GM11168 (cell line): ENCODE results near the gene HLF.
"Not testable (repeated sequence)": the region's sequence is repeated elsewhere in the genome, so short reads cannot be mapped to it uniquely, and the experiment has no call there.

Experiments used
- in situ Hi-C: fragments of 300-500 bp; cut with MboI; formaldehyde crosslinking; loops from one replicate; pipeline ENCODE4 v1.12.0; 2022; ENCODE audit warnings: low sequenced_read_pairs; ENCODE audit not compliant: unreplicated experiment

HLF gene

GRCh38 chr17:55323518-55324295 lies 58.9 kb downstream of the HLF start:
- in situ Hi-C loops, result no loop called here

GRCh38 chr17:55324296-55324978 lies 59.7 kb downstream of the HLF start:
- in situ Hi-C loops, result no loop called here

GRCh38 chr17:55325406-55325805 lies 60.6 kb downstream of the HLF start:
- in situ Hi-C loops, result no loop called here

DNA sequence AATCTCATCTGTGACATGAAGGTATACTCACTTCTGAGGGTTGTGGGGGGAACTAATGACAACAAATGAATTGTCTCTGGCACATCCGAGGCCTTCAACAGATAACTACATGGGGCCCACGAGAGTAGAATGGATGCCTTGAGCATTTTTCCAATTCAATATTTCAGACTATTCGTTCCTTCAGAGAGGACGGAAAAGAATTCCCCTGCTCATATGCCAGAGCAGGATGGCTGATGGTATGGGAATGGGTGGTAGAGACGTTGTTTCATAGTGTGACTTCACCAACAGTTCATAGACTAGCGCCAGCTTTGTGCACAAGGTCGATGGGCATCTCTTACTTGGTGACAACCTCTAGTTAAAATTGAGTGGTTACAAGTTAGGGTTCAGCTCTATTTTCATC lies 61.3 kb downstream of the HLF start:
- in situ Hi-C loops, result no loop called here

DNA sequence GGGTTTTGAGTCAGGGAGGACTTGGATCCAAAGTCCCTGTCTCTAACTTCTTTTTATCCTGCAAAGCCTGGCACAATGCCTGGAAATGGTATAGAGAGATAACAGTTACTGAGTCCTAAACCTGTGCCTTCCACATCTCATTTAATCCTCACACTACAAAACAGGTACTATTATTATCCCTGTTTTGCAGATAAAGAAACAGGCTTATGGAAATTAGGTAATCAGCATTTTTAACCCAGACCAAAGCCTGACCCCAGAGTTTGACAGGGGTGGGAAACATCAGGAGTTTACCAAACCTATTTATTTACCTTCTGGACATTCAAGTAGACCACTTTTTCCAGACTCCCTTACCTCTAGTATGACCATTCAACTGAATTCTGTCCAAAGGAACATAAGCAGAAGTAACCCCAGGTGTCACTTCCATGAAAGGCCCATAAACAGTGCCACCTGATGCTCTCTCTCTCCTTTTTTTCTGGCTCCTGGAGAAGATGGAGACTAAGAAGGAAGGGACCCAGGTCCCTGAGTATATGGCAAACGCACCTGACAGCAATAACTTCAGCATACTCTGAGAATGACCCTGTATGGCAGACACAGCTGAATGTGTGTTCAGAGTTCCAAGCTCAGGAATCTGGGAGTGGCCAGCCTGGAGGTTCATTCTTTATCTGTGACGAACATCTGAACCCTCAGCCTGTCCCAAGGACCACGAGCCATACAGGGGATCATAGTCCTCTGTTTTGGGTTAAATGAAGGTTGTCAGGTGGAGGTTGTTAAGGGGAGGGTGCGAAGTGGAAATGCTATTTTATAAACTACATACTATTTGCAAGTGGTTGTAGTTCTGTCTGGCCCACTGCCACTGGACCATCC lies 62.7 kb downstream of the HLF start:
- in situ Hi-C loops, result no loop called here

DNA sequence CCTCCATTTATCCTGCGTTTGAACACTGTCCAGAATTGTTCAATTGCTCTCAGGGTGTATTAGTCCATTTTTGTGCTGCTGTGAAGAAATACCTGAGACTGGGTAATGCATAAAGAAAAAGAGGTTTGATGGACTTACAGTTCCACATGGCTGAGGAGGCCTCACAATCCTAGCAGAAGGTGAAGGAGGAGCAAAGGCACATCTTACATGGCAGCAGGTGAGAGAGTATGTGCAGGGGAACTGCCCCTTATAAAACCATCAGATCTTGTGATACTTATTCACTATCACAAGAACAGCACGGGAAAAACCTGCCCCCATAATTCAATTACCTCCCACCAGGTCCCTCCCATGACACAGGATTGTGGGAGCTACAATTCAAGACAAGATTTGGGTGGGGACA lies 63.8 kb downstream of the HLF start:
- in situ Hi-C loops, result not testable (repeated sequence)

GRCh38 chr17:55330344-55330933 lies 65.7 kb downstream of the HLF start:
- in situ Hi-C loops, result no loop called here

DNA sequence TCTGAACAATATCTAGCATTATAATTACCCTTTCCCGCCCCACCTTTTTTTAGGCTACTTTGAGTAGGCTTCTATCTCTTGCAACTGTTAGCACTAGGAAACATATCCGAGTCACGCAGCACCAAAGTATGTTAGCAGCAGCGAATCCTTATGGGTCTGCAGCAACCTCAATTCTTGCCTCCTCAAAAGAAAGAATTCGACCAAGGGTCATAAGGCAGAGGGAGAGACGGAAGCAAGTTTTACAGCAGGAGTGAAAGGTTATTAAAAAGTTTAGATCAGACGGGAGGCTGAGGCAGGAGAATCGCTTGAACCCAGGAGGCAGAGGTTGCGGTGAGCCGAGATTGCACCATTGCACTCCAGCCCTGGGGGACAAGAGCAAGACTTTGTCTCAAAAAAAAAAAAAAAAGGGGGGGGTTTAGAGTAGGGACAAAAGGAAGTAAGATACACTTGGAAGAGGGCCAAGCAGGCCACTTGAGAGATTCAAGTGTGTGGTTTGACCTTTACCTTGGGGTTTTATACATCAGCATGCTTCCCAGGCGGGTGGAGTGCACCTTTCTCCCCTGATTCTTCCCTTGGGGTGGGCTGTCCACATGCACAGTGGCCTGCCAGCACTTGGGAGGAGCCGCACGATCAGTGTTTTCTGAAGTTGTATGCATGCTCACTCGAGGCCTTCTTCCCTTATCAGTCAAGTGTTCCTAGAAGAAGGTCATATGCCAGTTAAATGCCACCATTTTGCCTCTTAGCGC lies 67.7 kb downstream of the HLF start:
- in situ Hi-C loops, result no loop called here

- in situ Hi-C loops, result no loop called here
Observed at GRCh38 chr17:55334285-55334684, 69.5 kb downstream of the HLF start.

DNA sequence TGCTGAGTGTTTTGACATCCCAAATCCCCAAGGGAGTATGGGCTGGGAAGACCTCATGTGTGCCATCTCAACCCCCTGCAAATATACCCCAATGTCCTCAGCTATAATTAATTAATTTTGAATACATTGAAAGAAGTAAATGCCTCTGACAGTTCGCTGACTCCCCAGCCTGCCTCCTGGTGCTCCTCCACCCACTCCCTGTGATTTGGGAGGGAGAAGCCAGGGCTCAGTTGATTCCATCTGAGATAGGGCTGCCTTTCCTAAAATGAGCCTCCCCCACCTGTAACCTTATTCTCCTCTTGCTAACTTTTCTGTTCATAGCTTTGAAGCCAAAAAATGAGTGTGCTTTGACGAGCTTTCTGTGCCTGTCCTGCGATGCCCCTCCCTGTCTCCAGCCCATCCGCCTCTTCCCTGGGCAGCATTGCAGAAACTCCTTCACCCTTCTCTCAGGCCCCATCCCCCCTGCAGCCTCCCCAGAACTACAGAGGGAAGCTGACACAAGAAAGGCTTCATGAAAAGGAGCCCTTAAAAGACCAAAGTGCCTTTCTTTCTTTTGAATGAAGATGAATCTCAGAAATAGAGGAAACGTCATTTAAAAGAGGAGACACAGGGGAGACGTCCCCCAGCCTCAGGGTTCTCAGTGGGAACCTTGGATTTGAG lies 70.3 kb downstream of the HLF start:
- in situ Hi-C loops, result no loop called here

GRCh38 chr17:55335625-55336024 lies 70.9 kb downstream of the HLF start:
- in situ Hi-C loops, result no loop called here

DNA sequence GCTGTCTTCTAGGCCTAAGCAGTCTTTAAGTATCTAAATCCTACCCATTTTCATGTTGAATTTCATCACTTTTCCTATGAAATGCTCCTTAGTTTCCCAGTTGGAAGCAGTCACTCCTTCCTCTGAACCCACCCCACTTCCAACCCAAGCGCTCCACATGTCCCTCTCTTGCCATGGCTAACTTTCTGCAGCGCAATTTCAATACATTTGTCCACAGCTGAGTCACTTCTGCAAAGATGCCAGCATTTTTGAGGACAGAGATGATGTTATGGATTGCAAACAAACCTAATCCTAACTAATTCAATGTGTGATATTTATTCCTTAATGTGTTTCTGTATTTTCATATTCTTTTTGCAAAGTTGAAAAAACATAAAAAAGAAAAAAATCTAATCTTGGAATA lies 71.7 kb downstream of the HLF start:
- in situ Hi-C loops, result no loop called here

GRCh38 chr17:55340176-55340575 lies 75.4 kb downstream of the HLF start:
- in situ Hi-C loops, result no loop called here

DNA sequence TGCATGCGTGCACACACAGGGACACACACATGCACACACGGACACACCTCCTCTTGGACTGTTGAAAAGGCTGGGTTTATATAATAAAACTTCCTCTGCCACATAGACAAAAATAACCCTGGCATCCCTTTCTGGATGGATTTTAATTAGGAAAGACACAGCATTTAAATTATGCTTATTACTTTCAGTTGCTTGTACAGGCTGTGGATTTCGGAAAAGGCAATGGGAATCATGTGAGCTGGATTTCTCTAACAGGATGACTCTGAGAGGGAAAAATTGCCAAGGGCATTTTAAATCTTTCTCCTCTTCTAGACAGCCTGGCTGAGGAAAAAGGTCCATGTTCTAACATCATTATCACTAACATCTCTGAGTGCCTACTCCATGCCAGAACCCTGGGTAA lies 75.9 kb downstream of the HLF start:
- in situ Hi-C loops, result no loop called here

DNA sequence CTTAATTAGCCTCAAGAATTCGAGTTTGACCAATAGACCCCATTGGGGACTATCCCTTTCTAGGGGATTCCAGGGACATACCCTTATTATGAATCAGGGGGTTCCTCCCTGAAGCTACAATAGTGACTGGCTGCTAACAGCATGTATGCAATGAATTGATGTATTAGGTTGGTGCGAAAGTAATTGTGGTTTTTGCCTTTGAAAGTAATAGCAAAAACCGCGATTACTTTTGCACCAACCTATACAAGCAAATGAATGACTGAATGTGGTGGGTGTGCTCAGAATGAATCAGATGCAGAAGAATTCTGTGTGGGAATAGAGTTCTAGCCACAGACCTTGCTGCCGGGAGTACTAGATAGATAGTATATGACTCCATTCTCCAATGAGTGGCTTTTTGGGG lies 76.7 kb downstream of the HLF start:
- in situ Hi-C loops, result no loop called here

GRCh38 chr17:55342800-55343585 lies 78.2 kb downstream of the HLF start:
- in situ Hi-C loops, result no loop called here

DNA sequence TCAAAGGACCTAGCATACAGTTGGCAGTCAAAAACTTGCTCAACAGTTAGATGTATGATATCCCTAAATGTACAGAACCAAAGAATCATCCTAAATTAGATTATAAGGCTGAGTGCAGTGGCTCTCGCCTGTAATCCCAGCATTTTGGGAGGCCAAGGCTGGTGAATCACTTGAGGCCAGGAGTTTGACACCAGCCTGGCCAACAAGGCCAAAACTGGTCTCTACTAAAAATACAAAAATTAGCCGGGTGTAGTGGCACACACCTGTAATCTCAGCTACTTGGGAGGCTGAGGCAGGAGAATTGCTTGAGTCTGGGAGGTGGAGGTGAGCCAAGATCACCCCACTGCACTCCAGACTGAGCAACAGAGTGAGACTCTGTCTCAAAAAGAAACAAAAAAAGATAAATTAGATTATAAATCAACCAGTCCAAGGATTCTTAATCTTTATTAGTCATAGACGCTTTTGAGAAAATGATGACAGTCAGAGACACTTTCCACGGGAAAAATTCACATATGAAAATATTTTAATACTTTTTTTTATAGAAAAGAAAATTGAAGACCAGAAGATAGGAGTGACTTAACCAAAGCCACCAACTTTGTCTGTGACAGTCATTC lies 79.2 kb downstream of the HLF start:
- in situ Hi-C loops, result no loop called here

DNA sequence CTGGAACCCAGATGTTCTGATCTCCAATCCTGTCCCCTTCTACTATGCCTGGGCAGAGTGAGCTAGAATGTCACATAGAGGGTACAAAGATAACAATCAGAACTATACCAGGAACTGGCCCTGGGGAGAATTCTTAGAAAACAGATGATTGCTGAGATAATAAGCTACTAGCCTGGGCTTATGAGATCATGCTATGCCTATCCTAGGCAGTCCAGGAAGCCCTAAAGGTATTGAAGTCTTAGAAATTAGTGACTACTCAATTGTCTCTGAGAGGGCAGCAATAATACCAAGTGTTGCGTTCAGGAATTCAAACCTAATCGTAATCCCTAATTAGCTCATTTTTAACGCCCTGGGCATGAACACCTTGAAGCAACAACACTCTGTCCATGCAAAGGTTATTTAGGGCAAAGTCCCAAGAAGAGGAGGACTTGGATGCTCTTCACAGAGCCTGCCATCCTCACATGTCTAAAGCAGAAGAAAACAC lies 79.8 kb downstream of the HLF start:
- in situ Hi-C loops, result no loop called here
